Activated CD4-positive, alpha-beta T cell treated with anti-CD3 and anti-CD28 coated beads for 24 hours (primary cell): ENCODE data around the gene FSD1L.

ENCODE experiments used
- DNase-seq, 2 donors: peaks; one replicate each; pipeline ENCODE4 v3.0.0-alpha.2; 2020; ENCODE audit warnings: low read depth in 2 of 2

The FSD1L gene

GRCh38 chr9:105435453-105435852, 12.4 kb upstream of the FSD1L start:
- no peak for DNase-seq

- no peak for DNase-seq
Measured at GRCh38 chr9:105436783-105437182, 11.1 kb upstream of the FSD1L start.

- no peak for DNase-seq
Measured at GRCh38 chr9:105437704-105438103, 10.1 kb upstream of the FSD1L start.

GRCh38 chr9:105438141-105438806, 9.6 kb upstream of the FSD1L start:
- DNase-seq, result no peak

DNA sequence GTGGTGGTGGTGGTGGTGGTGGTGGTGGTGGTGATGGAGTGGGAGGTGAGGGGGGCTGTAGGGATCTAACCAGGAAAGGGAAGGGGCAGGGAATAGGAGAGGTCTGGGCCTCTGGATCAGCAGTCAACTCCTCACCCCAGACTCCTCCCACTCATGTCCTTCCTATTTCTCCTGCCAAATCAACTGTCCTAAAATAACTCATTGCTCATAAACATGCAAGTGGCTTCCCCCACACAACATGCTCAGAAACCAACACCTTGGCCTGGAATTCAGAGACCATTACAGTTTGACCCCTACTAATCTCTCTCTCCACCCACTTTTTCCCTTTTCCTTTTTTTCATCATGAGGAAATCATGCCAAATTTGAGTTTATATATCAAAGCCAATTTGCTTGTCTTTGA, 8.4 kb upstream of the FSD1L start:
- no peak for DNase-seq

DNA sequence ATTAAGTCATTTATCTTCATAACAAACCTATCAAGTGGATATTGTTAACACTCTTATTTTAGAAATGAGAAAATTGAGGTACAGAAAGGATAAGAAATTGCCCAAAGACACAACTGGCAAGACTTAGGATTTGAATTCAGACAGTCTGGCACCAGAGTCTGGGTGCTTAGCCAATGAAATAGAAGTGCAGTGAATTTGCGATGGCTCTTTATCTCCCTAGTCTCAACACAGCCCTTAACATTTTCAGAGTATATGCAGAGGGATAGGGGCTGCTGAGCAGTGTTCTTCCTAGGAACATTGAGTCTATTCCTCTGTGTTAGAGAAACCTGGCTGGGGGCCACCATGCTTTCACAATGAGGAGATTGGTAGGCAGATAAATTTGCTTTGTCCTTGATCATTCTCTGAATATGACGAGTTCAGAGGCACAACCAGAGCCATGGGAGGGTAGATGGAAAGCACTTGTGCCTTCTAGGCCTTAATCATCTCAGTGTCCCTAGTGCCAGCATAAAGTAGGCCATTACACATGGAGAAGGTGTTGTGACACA, 6.1 kb upstream of the FSD1L start:
- no peak for DNase-seq

DNA sequence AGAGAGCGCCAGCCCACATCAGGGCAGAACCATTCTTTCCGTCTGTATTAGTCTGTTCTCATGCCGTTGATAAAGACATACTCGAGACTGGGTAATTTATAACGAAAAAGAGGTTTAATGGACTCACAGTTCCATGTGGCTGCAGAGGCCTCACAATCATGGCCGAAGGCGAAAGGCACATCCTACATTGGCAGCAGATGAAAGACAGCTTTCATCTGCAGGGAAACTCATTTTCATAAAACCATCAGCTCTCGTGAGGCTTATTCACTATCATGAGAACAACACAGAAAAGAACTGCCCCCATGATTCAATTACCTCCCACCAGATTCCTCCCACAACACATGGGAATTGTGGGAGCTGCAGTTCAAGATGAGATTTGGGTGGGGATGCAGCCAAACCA, 4.7 kb upstream of the FSD1L start:
- DNase-seq, result no peak

GRCh38 chr9:105444130-105444529, 3.7 kb upstream of the FSD1L start:
- no peak for DNase-seq

DNA sequence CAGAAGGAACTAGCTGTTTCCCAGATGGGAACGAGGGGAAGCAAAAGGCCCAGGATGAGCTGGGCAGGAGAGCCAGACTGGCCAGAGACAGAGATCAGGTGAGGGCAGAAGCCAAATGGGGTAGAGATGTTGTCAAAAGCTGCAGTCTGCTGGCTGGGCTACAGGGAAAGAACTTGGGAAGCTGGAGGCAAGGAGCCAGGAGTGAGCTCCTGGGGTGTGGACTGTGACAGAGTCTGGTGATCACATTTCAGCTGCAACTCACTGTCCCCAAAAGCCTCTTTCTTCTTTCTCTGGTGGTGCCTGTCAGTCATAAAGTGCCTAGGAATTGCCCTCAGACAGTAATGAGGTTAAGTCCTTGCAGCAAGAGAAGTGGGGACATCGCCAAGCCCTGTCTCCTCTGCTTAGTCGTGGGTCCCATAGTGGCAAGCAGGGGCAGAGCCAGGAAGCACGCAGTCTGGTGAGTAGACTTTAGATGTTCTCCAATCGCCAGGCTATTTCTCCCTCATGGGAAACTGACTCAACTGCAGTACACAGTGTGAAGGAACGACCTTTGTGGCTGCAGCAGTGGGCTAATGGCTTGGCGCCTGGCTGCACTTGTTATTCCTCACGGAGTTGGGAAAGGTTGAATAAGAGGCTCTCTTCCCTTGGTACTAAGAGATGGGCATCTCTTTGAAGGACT, 2.5 kb upstream of the FSD1L start:
- DNase-seq, result no peak

DNA sequence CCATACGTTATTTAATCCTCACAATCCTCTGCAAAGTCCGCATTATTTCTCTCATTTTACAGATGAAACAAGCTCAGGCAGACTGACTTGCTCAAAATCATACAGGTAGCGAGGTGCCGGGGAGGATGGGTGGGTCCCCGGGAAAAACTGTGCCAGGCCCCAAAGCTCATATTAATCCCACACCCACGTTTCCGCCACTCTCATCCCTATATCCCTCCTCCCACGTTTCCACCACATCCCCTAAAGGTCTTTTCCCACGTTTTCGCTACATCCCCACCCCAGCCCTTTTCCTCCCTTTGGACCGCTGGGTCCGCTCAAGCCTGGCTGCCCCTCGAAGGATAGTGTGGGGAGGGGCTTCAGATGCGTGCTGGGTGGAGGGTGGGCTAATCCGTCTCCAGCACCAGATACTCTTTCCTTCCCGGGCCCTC, 434 bp upstream of the FSD1L start:
- DNase-seq, result no peak

- DNase-seq, result no peak
Measured at GRCh38 chr9:105449081-105449480, 1.2 kb downstream of the FSD1L start.

- no peak for DNase-seq
Measured at GRCh38 chr9:105452185-105452584, 4.4 kb downstream of the FSD1L start.

- no peak for DNase-seq
Measured at GRCh38 chr9:105455836-105456475, 8.1 kb downstream of the FSD1L start.

GRCh38 chr9:105457560-105458294, 9.9 kb downstream of the FSD1L start:
- DNase-seq, result no peak

DNA sequence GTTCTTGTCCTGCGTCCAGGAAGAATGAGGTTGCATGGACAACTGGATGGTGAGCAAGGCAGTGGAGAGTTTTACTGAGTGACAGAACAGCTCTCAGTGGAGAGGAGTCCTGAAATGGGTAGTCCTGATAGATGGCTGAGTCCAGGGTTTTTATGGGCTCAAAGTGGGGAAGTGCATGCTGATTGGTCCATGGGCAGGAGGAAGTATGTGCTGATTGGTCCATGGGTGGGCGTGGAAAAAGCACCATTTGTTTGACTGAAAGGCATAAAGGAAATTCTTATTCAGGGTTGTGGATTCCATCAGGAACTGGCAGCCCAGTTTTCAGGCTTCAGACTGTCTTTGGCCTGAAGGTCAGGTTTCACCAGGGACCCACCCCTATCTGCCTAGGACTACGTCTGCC, 10.6 kb downstream of the FSD1L start:
- no peak for DNase-seq

- DNase-seq, result no peak
Measured at GRCh38 chr9:105459336-105459735, 11.5 kb downstream of the FSD1L start.

GRCh38 chr9:105466898-105467455, 19.1 kb downstream of the FSD1L start:
- DNase-seq, result no peak

- DNase-seq, result no peak
Measured at GRCh38 chr9:105468875-105469274, 21.0 kb downstream of the FSD1L start.

- DNase-seq, result no peak
Measured at GRCh38 chr9:105473221-105473620, 25.4 kb downstream of the FSD1L start.

DNA sequence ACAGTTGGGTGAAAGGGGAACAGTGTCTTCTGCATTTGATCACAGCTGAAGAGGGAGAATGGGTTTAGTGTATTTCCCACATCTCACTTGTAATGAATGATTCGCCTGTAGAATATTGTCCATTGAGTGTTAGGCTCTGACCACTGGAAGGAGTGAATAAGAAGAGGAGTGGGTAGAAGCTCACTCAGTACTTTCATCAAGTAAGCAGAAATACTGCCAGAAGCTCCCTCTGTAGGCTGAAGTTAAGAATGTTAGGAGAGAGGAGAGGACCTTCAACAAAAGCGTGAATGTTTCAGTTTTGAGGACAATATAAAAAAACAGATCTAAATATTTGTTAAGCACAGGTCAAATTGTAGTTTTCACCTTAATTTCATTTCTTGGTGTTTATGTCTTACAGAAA, 27.5 kb downstream of the FSD1L start:
- no peak for DNase-seq

- no peak for DNase-seq
Measured at GRCh38 chr9:105479846-105480245, 32.0 kb downstream of the FSD1L start.

- DNase-seq, result no peak
Measured at GRCh38 chr9:105483618-105484017, 35.8 kb downstream of the FSD1L start.
